Measurements from ENCODE around the gene ATM.

The ATM gene

DNA sequence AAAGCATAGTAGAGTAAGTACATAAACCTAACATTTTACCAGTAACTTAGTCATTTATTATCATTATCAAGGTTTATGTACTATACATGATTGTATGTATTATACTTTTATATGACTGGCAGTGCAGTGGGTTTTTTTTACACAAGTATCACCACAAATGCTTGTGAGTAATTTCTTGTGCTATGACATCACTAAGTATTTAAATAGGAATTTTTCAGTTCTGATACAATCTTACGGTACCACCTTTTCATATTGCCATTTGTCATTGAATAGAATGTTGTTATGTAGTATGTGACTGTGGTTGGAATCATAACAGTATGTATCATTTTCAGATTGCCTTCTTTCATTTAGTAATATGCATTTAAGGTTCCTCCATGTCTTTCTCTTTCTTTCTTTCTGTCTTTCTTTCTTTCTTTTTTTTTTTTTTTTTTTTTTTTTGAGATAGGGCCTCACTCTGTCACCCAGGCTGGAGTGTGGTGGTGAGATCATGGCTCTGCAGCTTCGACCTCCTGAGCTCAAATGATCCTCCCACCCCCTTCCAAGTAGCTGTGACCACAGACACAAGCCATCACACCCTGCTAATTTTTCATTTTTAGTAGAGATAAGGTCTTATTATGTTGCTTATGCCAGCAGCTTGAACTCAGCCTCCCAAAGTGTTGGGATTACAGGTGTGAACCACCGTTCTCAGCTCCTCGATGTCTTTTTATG lies 18.6 kb downstream of the ATM start:
- TF ChIP-seq EZH2phosphoT487 (IDR thresholded peaks at IDR 0.05; ENCODE audit: low read depth) = no peak
- no peak for TF ChIP-seq CTCF (IDR thresholded peaks at IDR 0.05; ENCODE audit: low read depth, low read length)
- peaks cover 18% of the 10 kb centered on the region for H3K36me3 ChIP-seq (replicated peaks; ENCODE audit: low read depth, low read length)
- H3K4me2 ChIP-seq (ENCODE audit: low read length) = no peak overlapping the region
- no peaks in the 10 kb centered on the region for H3K79me2 ChIP-seq (ENCODE audit: low read length)
- no peaks in the 10 kb centered on the region for H3K9me3 ChIP-seq (ENCODE audit: insufficient read depth, low read length)
- no peak overlapping the region for H3K9ac ChIP-seq (ENCODE audit: low read length)
- H3K27ac ChIP-seq (ENCODE audit: low read length) = no peak overlapping the region
- no peak overlapping the region for H2AFZ ChIP-seq (ENCODE audit: low read depth, low read length)
- H3K4me1 ChIP-seq (ENCODE audit: low read length) = peaks cover 9% of the 10 kb centered on the region
- H3K27me3 ChIP-seq (ENCODE audit: low read depth, low read length) = no peaks in the 10 kb centered on the region
- no peak overlapping the region for H3K4me3 ChIP-seq (ENCODE audit: low read length)
- peaks cover 4% of the 10 kb centered on the region; the same call in 1 of the 2 replicates for H4K20me1 ChIP-seq (ENCODE audit: insufficient read depth, low read length)

DNA sequence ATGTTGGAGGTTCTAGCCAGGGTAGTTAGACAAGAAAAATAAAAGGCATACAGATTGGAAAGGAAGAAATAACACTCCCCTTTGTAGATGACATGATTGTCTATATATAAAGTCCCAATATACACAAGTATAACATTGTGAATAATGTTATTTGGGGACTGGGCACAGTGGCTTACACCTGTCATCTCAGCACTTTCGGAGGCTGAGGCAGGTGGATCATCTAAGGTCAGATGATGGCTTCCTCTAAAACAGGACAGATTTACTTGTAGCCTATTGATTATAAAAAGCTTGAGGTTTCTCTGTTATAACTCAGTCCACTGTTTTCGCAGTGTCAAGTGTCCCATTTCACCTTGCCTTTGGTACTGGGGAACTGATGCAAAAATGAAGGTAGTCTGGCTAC lies 19.6 kb downstream of the ATM start:
- peaks cover 17% of the 10 kb centered on the region for H3K36me3 ChIP-seq (replicated peaks; ENCODE audit: low read depth, low read length)
- TF ChIP-seq EZH2phosphoT487 (IDR thresholded peaks at IDR 0.05; ENCODE audit: low read depth) (no peak), CTCF (IDR thresholded peaks at IDR 0.05; ENCODE audit: low read depth, low read length) (no peak)
- H3K27me3 ChIP-seq (ENCODE audit: low read depth, low read length) = no peaks in the 10 kb centered on the region
- no peaks in the 10 kb centered on the region for H3K4me1 ChIP-seq (ENCODE audit: low read length)
- H2AFZ ChIP-seq (ENCODE audit: low read depth, low read length) = no peak overlapping the region
- no peak overlapping the region for H3K4me3 ChIP-seq (ENCODE audit: low read length)
- no peak overlapping the region for H3K4me2 ChIP-seq (ENCODE audit: low read length)
- H3K9me3 ChIP-seq (ENCODE audit: insufficient read depth, low read length) = no peaks in the 10 kb centered on the region
- no peaks in the 10 kb centered on the region; the same call in 1 of the 2 replicates for H4K20me1 ChIP-seq (ENCODE audit: insufficient read depth, low read length)
- no peaks in the 10 kb centered on the region for H3K79me2 ChIP-seq (ENCODE audit: low read length)
- no peak overlapping the region for H3K27ac ChIP-seq (ENCODE audit: low read length)
- no peak overlapping the region for H3K9ac ChIP-seq (ENCODE audit: low read length)

GRCh38 chr11:108246308-108246707 lies 23.4 kb downstream of the ATM start:
- peaks cover 17% of the 10 kb centered on the region for H3K36me3 ChIP-seq (replicated peaks; ENCODE audit: low read depth, low read length)
- no peak overlapping the region for H2AFZ ChIP-seq (ENCODE audit: low read depth, low read length)
- no peaks in the 10 kb centered on the region for H4K20me1 ChIP-seq (ENCODE audit: insufficient read depth, low read length)
- TF ChIP-seq EZH2phosphoT487 (IDR thresholded peaks at IDR 0.05; ENCODE audit: low read depth) (no peak), CTCF (IDR thresholded peaks at IDR 0.05; ENCODE audit: low read depth, low read length) (no peak)
- H3K4me1 ChIP-seq (ENCODE audit: low read length) = no peaks in the 10 kb centered on the region
- H3K4me3 ChIP-seq (ENCODE audit: low read length) = no peak overlapping the region
- H3K9me3 ChIP-seq (ENCODE audit: insufficient read depth, low read length) = no peaks in the 10 kb centered on the region
- H3K79me2 ChIP-seq (ENCODE audit: low read length) = no peaks in the 10 kb centered on the region
- H3K27ac ChIP-seq (ENCODE audit: low read length) = no peak overlapping the region
- H3K9ac ChIP-seq (ENCODE audit: low read length) = no peak overlapping the region
- H3K27me3 ChIP-seq (ENCODE audit: low read depth, low read length) = no peaks in the 10 kb centered on the region
- H3K4me2 ChIP-seq (ENCODE audit: low read length) = no peak overlapping the region

GRCh38 chr11:108246885-108247284 lies 24.0 kb downstream of the ATM start:
- no peak overlapping the region for H3K4me2 ChIP-seq (ENCODE audit: low read length)
- H3K9ac ChIP-seq (ENCODE audit: low read length) = no peak overlapping the region
- no peaks in the 10 kb centered on the region for H4K20me1 ChIP-seq (ENCODE audit: insufficient read depth, low read length)
- no peak overlapping the region for H3K27ac ChIP-seq (ENCODE audit: low read length)
- no peak overlapping the region for H3K4me3 ChIP-seq (ENCODE audit: low read length)
- no peaks in the 10 kb centered on the region for H3K79me2 ChIP-seq (ENCODE audit: low read length)
- peaks cover 20% of the 10 kb centered on the region for H3K36me3 ChIP-seq (replicated peaks; ENCODE audit: low read depth, low read length)
- no peaks in the 10 kb centered on the region for H3K4me1 ChIP-seq (ENCODE audit: low read length)
- H3K9me3 ChIP-seq (ENCODE audit: insufficient read depth, low read length) = no peaks in the 10 kb centered on the region
- no peak for TF ChIP-seq CTCF (IDR thresholded peaks at IDR 0.05; ENCODE audit: low read depth, low read length)
- H2AFZ ChIP-seq (ENCODE audit: low read depth, low read length) = no peak overlapping the region
- H3K27me3 ChIP-seq (ENCODE audit: low read depth, low read length) = no peaks in the 10 kb centered on the region

Data from OCI-LY3 (cell line).